Activated B cell treated with CpG ODN at 0.5 μM for 24 hours (primary cell): ENCODE results near the gene CHAT. TPM values are rescaled to one million over a fixed set of nuclear protein-coding genes. Genes with fewer than 3 reads are reported as not detected.

Experiments
- ATAC-seq: fragments of 200-7000 bp; cut with Tn5 transposase; one replicate; pipeline ENCODE4 v1.10.0; 2021; ENCODE audit warnings: low read depth, mild to moderate bottlenecking, moderate library complexity
- CTCF ChIA-PET: fragments of 350-600 bp; sonication (Branson Sonifier 250); formaldehyde crosslinking; loops from one replicate; lab custom pipeline; 2021; ENCODE audit warnings: antibody characterized with exemption; lab: Charles Lee
- POLR2A ChIA-PET: fragments of 350-600 bp; sonication (Branson Sonifier 250); formaldehyde crosslinking; loops from one replicate; lab custom pipeline; 2021; ENCODE audit warnings: antibody characterized with exemption; lab: Charles Lee
- DNase-seq: peaks from one replicate; pipeline ENCODE4 v3.0.0; 2022
- H3K27ac Mint-ChIP-seq: one replicate; pipeline ENCODE4 v1.8.0; 2020; ENCODE audit warnings: mixed read lengths
- H3K27me3 Mint-ChIP-seq: one replicate; pipeline ENCODE4 v1.8.0; 2021; ENCODE audit warnings: mixed read lengths
- H3K36me3 Mint-ChIP-seq: one replicate; pipeline ENCODE4 v1.8.0; 2021; ENCODE audit warnings: low read depth, mixed read lengths
- H3K4me1 Mint-ChIP-seq: one replicate; pipeline ENCODE4 v1.8.0; 2021; ENCODE audit warnings: mixed read lengths
- H3K4me3 Mint-ChIP-seq: one replicate; pipeline ENCODE4 v1.8.0; 2020; ENCODE audit warnings: mild to moderate bottlenecking, mixed read lengths
- H3K9me3 Mint-ChIP-seq: one replicate; pipeline ENCODE4 v1.8.0; 2020; ENCODE audit warnings: mixed read lengths
- CTCF ChIP-seq: fragments of 200-600 bp; IDR thresholded peaks from one replicate; pipeline ENCODE4 v1.8.0; 2022; ENCODE audit warnings: antibody characterized with exemption, mild to moderate bottlenecking
- intact Hi-C: fragments of 100-400 bp; cut with micrococcal nuclease; formaldehyde crosslinking; loops from one replicate; pipeline ENCODE4 v1.15.1; 2024
- total RNA-seq: library from RNA; stranded (reverse); gene quantifications from 2 replicates; pipeline ENCODE4 v1.2.3, GENCODE V29; 2022

CHAT gene
- total RNA-seq, 1 donor from 2014 or later = not detected

DNA sequence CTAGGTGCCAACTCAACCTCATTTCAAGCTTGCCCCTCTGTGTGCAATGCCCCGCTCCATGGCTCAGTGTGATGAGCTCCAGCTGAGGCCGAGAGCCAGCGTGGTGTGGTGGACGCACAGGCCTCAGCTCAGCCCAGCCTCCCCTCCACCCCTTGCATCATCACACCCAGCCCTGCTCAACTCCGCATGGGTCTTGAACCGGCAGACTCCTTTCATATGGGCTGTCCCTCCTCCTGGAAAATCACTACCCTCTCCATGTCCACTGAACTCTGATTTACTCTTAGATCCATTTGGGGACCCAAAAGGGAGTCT is 20.3 kb upstream of the CHAT start:
- DNase-seq = no peak
- POLR2A ChIA-PET = no interaction called here
- Mint-ChIP-seq H3K4me3 (no peak overlapping the region), H3K4me1 (no peaks in the 10 kb centered on the region), H3K9me3 (peaks cover 3% of the 10 kb centered on the region), H3K36me3 (no peaks in the 10 kb centered on the region), H3K27me3 (peaks cover 22% of the 10 kb centered on the region), H3K27ac (no peak overlapping the region)
- TF ChIP-seq CTCF = no peak
- CTCF ChIA-PET = interaction anchor here (0.7 to 2.1 kb wide), 13 partner anchors 9 to 682 kb away, joined by 3 to 10 read pairs (median 4); partner anchors contain the start of gene ERCC6
- ATAC-seq = no peak
- intact Hi-C loops = loop anchor here (1.0 to 2.0 kb wide), 2 partner anchors 55 to 682 kb away; partner anchors contain the start of gene ERCC6

DNA sequence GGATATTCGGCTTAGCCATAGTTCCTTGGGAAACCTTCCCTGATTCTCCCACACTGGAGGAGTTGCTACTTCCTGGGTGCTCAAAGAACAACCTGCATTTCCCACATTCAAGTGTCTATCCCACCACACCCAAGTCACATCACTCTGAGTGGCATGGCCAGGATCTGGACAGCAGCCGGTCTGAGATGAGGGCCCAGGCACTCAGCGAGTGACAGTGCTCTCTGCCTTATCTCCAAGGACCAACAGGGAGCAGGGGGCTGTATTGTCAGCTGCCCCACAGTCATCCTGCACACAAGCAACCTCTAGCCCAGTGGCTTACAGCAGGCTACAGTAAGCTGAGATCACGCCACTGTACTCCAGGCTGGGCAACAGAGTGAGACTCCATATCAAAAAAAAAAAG is 19.8 kb upstream of the CHAT start:
- ChIA-PET POLR2A (no interaction called here), CTCF (interaction anchor here (0.6 to 2.1 kb wide), 12 partner anchors 10 to 682 kb away, joined by 3 to 12 read pairs (median 4); partner anchors contain the start of gene ERCC6)
- no peak for TF ChIP-seq CTCF
- ATAC-seq (no peak), DNase-seq (no peak)
- Mint-ChIP-seq H3K9me3 (peaks cover 3% of the 10 kb centered on the region), H3K4me1 (no peaks in the 10 kb centered on the region), H3K27me3 (peaks cover 22% of the 10 kb centered on the region), H3K27ac (no peak overlapping the region), H3K36me3 (no peaks in the 10 kb centered on the region), H3K4me3 (no peak overlapping the region)
- intact Hi-C loops = loop anchor here (1.0 to 2.0 kb wide), 2 partner anchors 55 to 681 kb away; partner anchors contain the start of gene ERCC6

DNA sequence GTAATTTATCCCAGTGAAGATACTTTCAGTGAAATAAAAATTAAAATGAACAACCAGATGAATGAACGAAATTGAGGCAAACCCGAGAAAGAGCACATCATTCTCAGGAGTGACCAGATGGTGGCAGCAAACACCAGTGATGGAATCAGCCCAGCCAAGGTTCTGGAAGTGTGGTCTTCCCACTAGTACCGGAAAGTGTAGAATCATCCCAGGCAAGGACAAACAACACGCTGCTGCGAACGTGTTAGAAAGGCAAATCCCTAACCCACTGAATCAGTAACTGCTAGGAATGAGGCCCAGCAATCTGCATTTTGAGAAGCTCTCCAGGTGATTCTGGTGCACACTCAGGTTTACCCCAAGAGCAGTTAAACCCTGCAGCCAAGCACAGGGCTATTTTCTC is 19.2 kb upstream of the CHAT start:
- H3K27ac Mint-ChIP-seq = no peak overlapping the region
- H3K27me3 Mint-ChIP-seq = peaks cover 22% of the 10 kb centered on the region
- H3K4me3 Mint-ChIP-seq = no peak overlapping the region
- no peaks in the 10 kb centered on the region for H3K9me3 Mint-ChIP-seq
- DNase-seq (no peak), ATAC-seq (no peak)
- no peaks in the 10 kb centered on the region for H3K36me3 Mint-ChIP-seq
- ChIA-PET POLR2A (no interaction called here), CTCF (interaction anchor here (0.6 to 2.1 kb wide), 6 partner anchors 28 to 681 kb away, joined by 3 to 12 read pairs (median 4); partner anchors contain the start of gene ERCC6)
- intact Hi-C loops = no loop called here
- TF ChIP-seq CTCF = no peak
- H3K4me1 Mint-ChIP-seq = no peaks in the 10 kb centered on the region

DNA sequence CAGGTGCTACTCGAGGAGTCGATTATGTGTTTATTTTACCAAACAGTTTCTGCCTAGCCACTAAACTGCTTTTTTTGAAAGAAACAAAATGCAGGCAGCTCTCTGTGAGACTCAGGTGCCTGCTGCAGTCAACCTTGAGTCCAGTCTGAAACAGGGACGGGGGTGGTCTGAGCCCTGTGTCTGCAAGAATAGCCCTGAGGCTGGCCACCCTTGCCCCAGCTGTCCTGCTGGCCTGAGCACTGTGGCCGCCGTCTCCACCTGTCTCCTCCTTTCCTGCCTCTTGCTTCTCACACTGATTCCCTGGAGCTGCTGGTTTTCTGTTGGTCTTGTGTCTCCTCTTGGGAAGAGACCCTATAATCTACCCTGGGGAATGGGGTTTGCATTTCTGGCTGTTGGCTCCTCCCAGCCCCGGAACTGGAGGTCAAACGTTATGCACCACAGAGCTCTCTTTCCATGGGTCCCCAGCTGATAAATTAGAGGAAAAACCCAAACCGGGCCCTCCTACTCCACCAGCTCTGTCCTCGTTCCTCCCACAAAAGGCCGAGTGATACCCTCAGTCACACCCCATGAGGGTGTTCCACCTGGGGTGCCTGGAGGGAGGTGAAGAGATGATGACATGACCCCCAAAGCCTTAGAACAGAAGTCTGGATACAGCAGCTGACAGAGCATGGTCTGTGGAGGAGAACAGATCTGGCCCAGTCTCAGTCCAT is 18.7 kb upstream of the CHAT start:
- H3K27me3 Mint-ChIP-seq = peaks cover 21% of the 10 kb centered on the region
- no peak overlapping the region for H3K27ac Mint-ChIP-seq
- ChIA-PET CTCF (interaction anchor here (0.8 to 2.1 kb wide), 6 partner anchors 29 to 680 kb away, joined by 3 to 12 read pairs (median 3); partner anchors contain the start of gene ERCC6), POLR2A (interaction anchor here (1.1 kb wide), 1 partner anchor 56 kb away, joined by 3 read pairs; the partner anchor contains the start of gene ERCC6)
- no peaks in the 10 kb centered on the region for H3K9me3 Mint-ChIP-seq
- H3K4me1 Mint-ChIP-seq = no peaks in the 10 kb centered on the region
- H3K4me3 Mint-ChIP-seq = no peak overlapping the region
- DNase-seq = no peak
- H3K36me3 Mint-ChIP-seq = no peaks in the 10 kb centered on the region
- ATAC-seq = no peak
- TF ChIP-seq CTCF = no peak
- intact Hi-C loops = no loop called here

DNA sequence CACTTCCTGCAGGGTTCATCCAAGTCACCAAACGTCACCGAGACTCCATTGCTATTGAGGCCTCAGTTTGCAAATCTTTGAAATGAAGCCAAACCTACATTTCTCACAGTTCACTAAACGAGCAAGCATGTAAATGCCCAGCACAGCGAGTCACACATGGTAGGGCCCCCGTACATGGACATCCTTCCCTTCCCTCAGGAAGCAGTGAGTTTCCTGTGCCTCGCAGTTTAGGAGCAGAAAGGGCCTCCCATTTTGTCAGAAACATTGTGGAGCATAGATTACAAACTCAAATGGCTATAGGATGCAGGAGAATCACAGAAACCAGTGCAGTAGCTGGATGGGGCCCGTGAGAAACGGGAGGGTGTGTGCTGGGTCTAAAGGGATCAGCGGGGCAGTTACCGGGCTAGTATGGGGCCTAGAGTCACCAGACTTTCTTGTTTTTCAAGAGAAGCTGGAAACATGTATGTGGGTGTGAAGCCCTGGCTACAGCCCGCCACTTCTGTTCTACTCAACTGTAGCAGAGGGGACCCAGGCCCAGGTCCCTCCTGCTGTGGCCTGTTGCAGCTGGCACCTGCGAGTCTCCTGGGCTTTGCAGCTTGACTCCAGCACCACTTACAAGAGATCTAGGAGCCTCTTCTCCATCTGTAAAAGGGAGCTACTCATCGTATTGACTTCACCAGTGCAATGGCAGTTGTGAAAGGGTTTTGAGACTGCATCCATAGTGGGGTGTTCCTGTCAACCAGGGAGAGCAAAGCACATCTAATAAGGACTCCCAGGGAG is 17.9 kb upstream of the CHAT start:
- no peaks in the 10 kb centered on the region for H3K9me3 Mint-ChIP-seq
- ATAC-seq = no peak
- H3K4me3 Mint-ChIP-seq = no peak overlapping the region
- no peak for DNase-seq
- ChIA-PET CTCF (interaction anchor here (0.9 to 2.1 kb wide), 4 partner anchors 55 to 679 kb away, joined by 3 to 12 read pairs (median 3); no protein-coding TSS in a partner anchor), POLR2A (interaction anchor here (0.8 to 1.1 kb wide), 2 partner anchors 57 to 61 kb away, joined by 3 to 4 read pairs; partner anchors contain the start of gene ERCC6)
- no peak for TF ChIP-seq CTCF
- H3K27ac Mint-ChIP-seq = no peak overlapping the region
- H3K4me1 Mint-ChIP-seq = no peaks in the 10 kb centered on the region
- no peaks in the 10 kb centered on the region for H3K36me3 Mint-ChIP-seq
- H3K27me3 Mint-ChIP-seq = peaks cover 24% of the 10 kb centered on the region
- intact Hi-C loops = no loop called here
